ENCODE data around the gene TTYH1. TPM values are rescaled to one million over a fixed set of nuclear protein-coding genes. Genes with fewer than 3 reads are reported as not detected.

The TTYH1 gene
- total and polyA plus RNA-seq, 2 donors (not counting 1 experiment from before 2014, with no cell fraction given) = not detected

DNA sequence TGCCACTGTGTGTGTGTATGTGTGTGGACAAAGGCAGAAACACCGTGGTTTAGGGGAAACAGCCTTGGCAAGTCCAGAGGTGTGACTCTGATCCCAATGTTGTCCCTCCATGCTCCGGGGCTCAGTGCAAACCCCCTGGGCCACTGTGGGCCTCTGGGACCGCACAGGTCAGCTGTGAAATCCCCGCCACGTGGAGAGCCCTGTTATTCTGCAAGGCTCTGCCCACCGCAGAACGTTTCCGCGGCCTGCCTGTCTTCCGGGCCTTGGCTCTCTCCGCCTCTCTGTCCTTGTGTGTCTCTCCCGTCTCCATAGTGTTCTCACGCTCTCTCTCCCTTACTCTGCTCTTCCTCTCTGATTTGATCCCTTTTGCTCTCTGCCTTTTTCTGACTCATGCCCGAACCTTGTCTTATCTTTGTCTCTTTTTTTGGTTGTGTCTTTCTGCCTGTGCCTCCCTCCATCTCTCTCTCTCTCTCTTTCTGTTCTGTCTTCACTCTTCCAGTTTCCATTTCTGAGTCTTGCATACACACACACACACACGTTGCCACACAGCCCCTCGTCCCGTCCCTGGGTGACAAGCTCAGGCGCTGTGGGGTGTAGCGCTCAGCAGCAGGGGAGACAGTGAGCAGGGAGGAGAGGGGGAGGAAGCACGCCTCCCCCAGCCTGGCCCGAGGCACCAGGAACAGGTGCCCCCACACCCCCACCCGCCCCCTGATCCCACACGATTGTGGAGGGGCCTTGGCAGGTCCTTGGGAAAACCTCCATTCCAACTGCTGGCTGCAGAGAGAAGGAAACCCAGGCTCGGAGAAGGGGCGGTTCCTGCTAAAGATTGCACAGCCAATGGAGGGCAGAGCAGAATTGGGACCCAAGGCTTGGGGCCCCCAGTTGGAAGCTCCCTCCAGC lies 3.0 kb downstream of the TTYH1 start:
- peak overlapping the region; percentile 20 for H2AFZ ChIP-seq (ENCODE audit: low read length)
- H3K4me3 ChIP-seq (replicated peaks in 1 of 4; ENCODE audit: control extremely low read depth in 1 of 4, insufficient read depth in 1 of 4, low read depth in 3 of 4, low read length in 4 of 4) = no peak overlapping the region
- no peak overlapping the region for H3K27ac ChIP-seq (ENCODE audit: insufficient read depth, low read length)
- no peaks in the 10 kb centered on the region for H3K9me3 ChIP-seq (ENCODE audit: control insufficient read depth, insufficient read depth, low read depth, low read length)
- no peaks in the 10 kb centered on the region for H3K36me3 ChIP-seq (ENCODE audit: control insufficient read depth, insufficient read depth, low read length)
- peak in 1 of 2 donors; percentile 22 for DNase-seq (ENCODE audit: low read depth in 2 of 2)
- H3K4me2 ChIP-seq (ENCODE audit: extremely low read depth, insufficient read depth, low read length) = no peak overlapping the region
- no peak for TF ChIP-seq EZH2 (IDR thresholded peaks at IDR 0.05; ENCODE audit: low read length, missing control alignments)
- TF ChIP-seq, protein P1, sequence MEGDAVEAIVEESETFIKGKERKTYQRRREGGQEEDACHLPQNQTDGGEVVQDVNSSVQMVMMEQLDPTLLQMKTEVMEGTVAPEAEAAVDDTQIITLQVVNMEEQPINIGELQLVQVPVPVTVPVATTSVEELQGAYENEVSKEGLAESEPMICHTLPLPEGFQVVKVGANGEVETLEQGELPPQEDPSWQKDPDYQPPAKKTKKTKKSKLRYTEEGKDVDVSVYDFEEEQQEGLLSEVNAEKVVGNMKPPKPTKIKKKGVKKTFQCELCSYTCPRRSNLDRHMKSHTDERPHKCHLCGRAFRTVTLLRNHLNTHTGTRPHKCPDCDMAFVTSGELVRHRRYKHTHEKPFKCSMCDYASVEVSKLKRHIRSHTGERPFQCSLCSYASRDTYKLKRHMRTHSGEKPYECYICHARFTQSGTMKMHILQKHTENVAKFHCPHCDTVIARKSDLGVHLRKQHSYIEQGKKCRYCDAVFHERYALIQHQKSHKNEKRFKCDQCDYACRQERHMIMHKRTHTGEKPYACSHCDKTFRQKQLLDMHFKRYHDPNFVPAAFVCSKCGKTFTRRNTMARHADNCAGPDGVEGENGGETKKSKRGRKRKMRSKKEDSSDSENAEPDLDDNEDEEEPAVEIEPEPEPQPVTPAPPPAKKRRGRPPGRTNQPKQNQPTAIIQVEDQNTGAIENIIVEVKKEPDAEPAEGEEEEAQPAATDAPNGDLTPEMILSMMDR (conservative IDR thresholded peaks at IDR 0.05 in 1 of 2, IDR thresholded peaks at IDR 0.05 in 1 of 2; ENCODE audit: low read depth in 1 of 2, low read length in 2 of 2) = no peak
- no peak overlapping the region for H3K9ac ChIP-seq (ENCODE audit: insufficient read depth, low read length)
- H3K79me2 ChIP-seq (ENCODE audit: control insufficient read depth, insufficient read depth, low read length) = no peaks in the 10 kb centered on the region
- no peaks in the 10 kb centered on the region for H3K4me1 ChIP-seq (ENCODE audit: control insufficient read depth, extremely low read depth, insufficient read depth, low read length)
- peaks cover 12% of the 10 kb centered on the region for H3K27me3 ChIP-seq (ENCODE audit: control insufficient read depth, insufficient read depth, low read length)
- H4K20me1 ChIP-seq (ENCODE audit: control insufficient read depth, extremely low read depth, insufficient read depth, low read length) = no peaks in the 10 kb centered on the region

DNA sequence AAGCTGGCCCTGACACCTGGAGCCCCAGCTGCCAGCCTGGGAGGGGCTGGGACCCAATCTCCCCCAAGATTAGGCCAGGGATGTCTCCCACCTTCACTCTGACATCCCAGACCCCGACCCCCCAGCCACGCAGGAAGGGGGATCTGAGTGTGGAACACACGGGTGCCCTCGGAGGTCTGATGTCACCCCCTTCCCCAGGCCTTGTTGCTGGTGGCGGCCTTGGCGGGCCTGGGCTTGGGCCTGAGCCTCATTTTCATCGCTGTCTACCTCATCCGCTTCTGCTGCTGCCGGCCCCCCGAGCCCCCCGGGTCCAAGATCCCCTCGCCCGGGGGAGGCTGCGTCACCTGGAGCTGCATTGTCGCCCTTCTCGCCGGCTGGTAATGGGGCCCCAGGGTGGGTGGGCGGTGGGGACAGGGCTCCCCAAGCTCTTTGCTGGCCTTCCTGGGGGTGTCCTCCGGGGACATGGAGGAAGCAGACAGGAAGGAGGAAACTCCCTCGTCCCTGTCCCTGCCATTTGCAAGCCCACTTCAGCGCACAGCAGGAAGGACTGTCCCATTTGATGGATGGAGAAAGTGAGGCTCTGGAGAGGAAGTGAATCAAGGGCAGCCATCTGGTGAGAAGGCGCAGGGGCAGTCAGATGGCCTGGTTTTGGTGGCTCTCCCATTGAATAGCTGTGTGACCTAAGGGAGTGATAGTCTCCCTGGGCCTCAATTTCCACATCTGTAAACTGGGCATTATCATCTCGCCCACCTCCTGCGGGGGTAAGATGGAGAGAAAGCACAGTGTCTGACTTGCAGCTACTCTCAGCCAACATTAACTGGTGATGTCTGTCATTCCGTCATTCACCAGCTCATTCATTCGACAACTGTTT lies 3.9 kb downstream of the TTYH1 start:
- Histone ChIP-seq H3K27ac (ENCODE audit: insufficient read depth, low read length) (no peak overlapping the region), H4K20me1 (ENCODE audit: control insufficient read depth, extremely low read depth, insufficient read depth, low read length) (no peaks in the 10 kb centered on the region), H3K79me2 (ENCODE audit: control insufficient read depth, insufficient read depth, low read length) (no peaks in the 10 kb centered on the region), H2AFZ (ENCODE audit: low read length) (no peak overlapping the region), H3K4me2 (ENCODE audit: extremely low read depth, insufficient read depth, low read length) (no peak overlapping the region), H3K4me1 (ENCODE audit: control insufficient read depth, extremely low read depth, insufficient read depth, low read length) (no peaks in the 10 kb centered on the region), H3K27me3 (ENCODE audit: control insufficient read depth, insufficient read depth, low read length) (peaks cover 12% of the 10 kb centered on the region), H3K4me3 (replicated peaks in 1 of 4; ENCODE audit: control extremely low read depth in 1 of 4, insufficient read depth in 1 of 4, low read depth in 3 of 4, low read length in 4 of 4) (no peak overlapping the region), H3K9me3 (ENCODE audit: control insufficient read depth, insufficient read depth, low read depth, low read length) (no peaks in the 10 kb centered on the region), H3K36me3 (ENCODE audit: control insufficient read depth, insufficient read depth, low read length) (no peaks in the 10 kb centered on the region), H3K9ac (ENCODE audit: insufficient read depth, low read length) (no peak overlapping the region)
- no peak for DNase-seq (ENCODE audit: low read depth in 2 of 2)
- TF ChIP-seq, protein P1 (conservative IDR thresholded peaks at IDR 0.05 in 1 of 2, IDR thresholded peaks at IDR 0.05 in 1 of 2; ENCODE audit: low read depth in 1 of 2, low read length in 2 of 2) = no peak
- TF ChIP-seq EZH2 (IDR thresholded peaks at IDR 0.05; ENCODE audit: low read length, missing control alignments) = no peak

DNA sequence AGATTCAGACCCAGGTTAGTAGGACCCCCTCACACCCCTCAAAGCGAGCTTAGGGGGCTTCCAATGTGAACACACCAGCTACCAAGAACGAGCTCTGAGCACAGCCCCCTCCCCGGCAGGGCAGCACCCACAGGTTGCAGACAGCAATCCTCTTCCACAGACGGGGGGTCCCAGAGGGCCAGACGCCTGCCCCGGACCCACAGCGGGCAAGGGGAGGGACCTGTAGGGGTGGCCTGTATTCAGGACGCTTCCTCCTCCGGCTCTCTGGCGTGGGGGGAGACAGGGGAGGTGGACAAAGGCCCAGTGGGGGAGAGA lies 4.8 kb downstream of the TTYH1 start:
- no peaks in the 10 kb centered on the region for H3K4me1 ChIP-seq (ENCODE audit: control insufficient read depth, extremely low read depth, insufficient read depth, low read length)
- peaks cover 12% of the 10 kb centered on the region for H3K27me3 ChIP-seq (ENCODE audit: control insufficient read depth, insufficient read depth, low read length)
- no peak overlapping the region for H2AFZ ChIP-seq (ENCODE audit: low read length)
- H4K20me1 ChIP-seq (ENCODE audit: control insufficient read depth, extremely low read depth, insufficient read depth, low read length) = no peaks in the 10 kb centered on the region
- no peak overlapping the region for H3K4me2 ChIP-seq (ENCODE audit: extremely low read depth, insufficient read depth, low read length)
- DNase-seq (ENCODE audit: low read depth in 2 of 2) = no peak
- no peak overlapping the region for H3K4me3 ChIP-seq (replicated peaks in 1 of 4; ENCODE audit: control extremely low read depth in 1 of 4, insufficient read depth in 1 of 4, low read depth in 3 of 4, low read length in 4 of 4)
- no peaks in the 10 kb centered on the region for H3K36me3 ChIP-seq (ENCODE audit: control insufficient read depth, insufficient read depth, low read length)
- no peak overlapping the region for H3K27ac ChIP-seq (ENCODE audit: insufficient read depth, low read length)
- no peaks in the 10 kb centered on the region for H3K9me3 ChIP-seq (ENCODE audit: control insufficient read depth, insufficient read depth, low read depth, low read length)
- no peak overlapping the region for H3K9ac ChIP-seq (ENCODE audit: insufficient read depth, low read length)
- TF ChIP-seq, protein P1 (conservative IDR thresholded peaks at IDR 0.05 in 1 of 2, IDR thresholded peaks at IDR 0.05 in 1 of 2; ENCODE audit: low read depth in 1 of 2, low read length in 2 of 2) = no peak
- TF ChIP-seq EZH2 (IDR thresholded peaks at IDR 0.05; ENCODE audit: low read length, missing control alignments) = no peak
- H3K79me2 ChIP-seq (ENCODE audit: control insufficient read depth, insufficient read depth, low read length) = no peaks in the 10 kb centered on the region

All from fibroblast of lung (primary cell).